Measurements from ENCODE around the gene ITPR3.
"Not testable (repeated sequence)": the region's sequence is repeated elsewhere in the genome, so short reads cannot be mapped to it uniquely, and the experiment has no call there.

Gene ITPR3

DNA sequence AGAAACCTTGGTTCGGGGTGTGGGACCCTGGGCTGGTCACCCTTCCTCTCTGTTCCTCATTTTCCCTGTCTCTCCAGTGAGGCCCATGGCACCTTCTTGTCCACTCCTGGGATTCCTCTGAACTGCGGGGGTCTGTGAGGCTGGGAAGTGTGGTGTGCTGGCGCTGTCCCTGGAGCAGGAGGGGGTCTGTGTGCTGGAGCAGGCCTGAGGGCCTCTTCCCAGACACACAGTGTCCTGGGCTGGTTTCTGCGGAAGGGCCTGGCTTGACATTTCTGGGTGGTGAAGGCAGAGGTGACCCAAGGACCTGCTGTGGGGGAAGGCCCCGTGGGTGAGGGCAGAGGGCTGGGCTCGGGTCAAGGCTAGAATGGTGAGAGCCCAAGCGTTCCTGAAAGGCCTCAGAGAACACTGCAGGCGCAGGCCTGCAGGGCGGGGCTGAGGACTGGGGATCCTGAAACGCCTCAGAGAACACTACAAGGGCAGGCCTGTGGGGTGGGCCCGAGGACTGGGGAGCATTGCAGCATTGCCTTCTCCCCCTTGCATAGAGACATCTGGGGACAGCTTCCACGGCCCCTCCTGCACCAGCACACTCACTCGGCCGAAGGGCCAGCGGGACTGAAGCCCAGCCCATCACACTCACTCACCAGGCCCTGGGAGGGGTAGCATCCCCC, 30.5 kb upstream of the ITPR3 start:
- DNase-seq (ENCODE audit: insufficient read length, low spot score) (no peak), FAIRE-seq (no peak)

DNA sequence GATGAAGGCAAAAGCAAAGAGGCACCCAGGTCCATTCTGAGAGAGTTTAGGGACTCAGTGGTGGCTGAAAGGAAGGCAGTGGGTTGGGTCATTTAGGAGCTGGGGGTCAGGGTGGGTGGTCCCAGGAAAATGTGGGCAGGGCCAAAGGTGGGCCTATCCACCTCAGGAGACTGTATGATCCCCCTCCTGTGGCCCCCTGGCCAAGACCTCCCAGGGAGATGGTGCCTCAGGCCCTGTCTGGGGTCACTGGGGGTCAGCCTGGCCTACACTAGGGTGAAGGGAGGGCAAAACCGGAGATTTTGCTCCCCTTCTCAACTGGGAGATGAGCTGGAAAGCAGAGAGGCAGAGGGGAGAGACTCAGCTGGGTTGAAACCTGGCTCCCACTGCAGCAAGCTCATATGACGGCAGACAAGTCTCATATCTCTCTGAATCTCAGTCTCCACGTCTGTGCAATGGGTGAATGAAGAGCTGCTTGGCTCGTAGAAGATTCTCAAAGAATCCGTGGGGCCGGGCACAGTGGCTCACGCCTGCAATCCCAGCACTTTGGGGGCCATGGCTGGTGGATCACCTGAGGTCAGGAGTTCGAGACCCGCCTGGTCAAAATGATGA, 29.6 kb upstream of the ITPR3 start:
- DNase-seq (ENCODE audit: insufficient read length, low spot score) = no peak
- no peak for FAIRE-seq

DNA sequence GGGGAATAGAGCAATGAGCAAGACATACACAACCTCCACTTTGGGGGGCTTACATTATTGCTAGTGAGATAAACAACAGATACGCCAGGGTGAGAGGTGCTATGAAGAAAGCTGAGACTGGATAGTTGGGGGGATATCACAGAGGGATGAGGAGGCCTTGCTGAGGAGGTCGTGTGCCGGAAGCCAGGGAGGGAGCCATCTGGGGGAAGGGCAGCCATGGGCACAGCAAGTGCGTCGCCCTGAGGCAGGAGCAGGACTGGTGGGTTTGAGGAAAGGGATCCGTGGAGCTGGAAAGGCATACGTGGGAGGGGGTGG, 28.9 kb upstream of the ITPR3 start:
- DNase-seq (ENCODE audit: insufficient read length, low spot score) (no peak), FAIRE-seq (no peak)

DNA sequence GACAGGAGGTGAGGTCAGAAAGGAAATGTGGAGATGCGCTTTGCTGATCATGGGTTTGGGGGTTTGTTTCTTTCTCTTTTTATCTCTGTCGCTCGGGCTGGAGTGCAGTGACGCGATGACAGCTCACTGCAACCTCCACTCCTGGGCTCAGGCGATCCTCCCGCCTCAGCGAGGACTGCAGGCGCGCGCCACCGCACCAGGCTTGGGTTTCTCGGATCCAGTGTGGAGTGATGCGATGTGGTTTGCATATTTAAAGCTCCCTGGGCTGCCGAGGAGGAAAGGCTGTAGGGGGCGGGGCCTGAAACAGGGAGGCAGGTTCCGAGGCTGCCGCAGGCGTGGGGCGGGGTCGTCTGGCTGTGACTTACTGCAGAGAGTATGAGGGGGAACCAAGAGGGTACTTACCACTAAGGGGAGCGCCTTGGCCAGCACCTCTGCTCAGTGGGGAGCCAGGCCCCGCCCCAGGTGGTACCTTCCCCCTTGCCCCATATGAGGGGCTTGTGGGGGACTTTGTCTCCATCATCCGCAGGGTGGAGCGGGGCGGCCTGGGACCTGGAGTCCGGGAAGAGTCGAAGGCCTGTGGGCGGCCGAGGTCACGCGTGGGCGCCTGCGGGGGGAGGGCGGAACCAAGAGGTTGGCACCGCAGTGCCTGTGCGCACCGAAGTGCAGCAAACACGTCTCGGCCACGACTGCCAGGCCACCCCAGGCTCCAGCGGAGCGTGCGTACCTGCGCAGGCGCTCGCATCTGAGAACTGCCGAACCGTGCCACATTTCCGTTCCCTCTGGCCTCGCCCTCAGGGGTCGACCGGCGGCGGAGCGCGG, 28.3 kb upstream of the ITPR3 start:
- no peak for FAIRE-seq
- DNase-seq (ENCODE audit: insufficient read length, low spot score) = no peak

DNA sequence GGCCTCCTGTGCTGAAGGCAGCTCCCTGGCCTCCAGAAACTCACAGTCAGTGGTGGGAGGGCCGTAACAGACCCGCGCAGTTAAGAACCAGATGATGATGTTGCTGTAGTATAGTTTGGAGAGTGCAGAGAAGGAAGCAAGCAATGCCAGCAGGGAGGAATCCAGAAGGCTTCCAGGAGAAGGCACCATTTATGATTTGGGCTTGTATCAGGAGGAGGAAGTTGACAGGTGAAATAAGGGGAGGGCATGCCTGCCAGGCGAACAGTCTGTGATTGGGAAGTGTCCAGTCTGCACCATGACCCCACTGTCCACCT, 27.8 kb upstream of the ITPR3 start:
- DNase-seq (ENCODE audit: insufficient read length, low spot score) (no peak), FAIRE-seq (no peak)

DNA sequence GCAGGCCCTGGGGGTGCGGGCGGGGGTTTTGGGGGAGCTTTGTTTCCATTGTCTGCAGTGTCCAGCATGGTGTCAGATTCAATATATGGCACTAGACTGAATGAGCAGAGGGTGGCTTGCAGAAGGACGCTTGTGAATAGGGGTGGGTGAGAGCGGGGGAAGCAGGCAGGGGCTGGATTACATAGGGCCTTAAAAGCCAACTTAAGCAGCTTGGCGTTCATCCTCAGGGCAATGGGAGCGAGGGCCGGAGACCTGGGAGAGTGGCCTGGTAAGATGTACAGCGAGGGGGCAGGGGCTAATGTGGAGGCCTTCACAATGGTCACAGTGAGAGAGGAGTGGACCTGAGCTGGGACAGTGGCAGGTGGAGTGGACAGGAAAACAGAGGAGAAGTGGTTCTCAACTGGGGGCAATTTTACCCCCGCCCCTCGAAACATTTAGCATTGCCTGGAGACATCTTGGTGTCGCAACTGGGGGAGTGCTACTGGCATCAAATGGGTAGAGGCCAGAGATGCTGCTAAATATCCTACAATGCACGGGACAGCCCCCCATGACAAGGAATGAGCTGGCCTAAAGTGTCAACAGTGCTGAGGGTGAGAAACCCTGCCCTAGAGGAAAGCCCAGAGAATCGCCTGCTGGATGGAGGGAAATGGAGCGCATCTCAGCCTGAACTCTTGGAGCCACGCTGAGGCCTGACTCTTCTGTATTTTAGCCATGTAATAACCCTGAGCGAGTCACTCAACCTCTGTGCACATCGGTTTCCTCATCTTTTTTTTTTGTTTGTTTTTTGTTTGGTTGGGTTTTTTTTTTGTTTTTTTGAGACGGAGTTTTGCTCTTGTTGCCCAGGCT, 25.9 kb upstream of the ITPR3 start:
- DNase-seq (ENCODE audit: insufficient read length, low spot score) (no peak), FAIRE-seq (no peak)

DNA sequence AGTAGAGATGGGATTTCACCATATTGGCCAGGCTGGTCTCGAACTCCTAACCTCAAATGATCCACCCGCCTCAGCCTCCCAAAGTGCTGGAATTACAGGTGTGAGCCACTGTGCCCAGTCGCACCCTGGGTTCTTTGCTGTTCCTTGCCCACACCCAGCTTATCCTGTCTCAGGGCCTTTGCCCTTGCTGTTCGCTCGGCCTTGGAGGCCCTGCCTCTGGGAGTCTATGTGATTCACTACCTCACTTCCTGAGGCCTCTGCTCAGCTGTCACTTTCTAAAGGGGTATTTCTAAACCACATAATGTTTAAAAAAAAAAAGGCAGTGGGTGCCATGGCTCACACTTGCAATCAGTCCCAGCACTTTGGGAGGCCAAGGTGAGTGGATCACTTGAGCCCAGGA, 24.2 kb upstream of the ITPR3 start:
- FAIRE-seq; DNase-seq (ENCODE audit: insufficient read length, low spot score): not testable (repeated sequence)

DNA sequence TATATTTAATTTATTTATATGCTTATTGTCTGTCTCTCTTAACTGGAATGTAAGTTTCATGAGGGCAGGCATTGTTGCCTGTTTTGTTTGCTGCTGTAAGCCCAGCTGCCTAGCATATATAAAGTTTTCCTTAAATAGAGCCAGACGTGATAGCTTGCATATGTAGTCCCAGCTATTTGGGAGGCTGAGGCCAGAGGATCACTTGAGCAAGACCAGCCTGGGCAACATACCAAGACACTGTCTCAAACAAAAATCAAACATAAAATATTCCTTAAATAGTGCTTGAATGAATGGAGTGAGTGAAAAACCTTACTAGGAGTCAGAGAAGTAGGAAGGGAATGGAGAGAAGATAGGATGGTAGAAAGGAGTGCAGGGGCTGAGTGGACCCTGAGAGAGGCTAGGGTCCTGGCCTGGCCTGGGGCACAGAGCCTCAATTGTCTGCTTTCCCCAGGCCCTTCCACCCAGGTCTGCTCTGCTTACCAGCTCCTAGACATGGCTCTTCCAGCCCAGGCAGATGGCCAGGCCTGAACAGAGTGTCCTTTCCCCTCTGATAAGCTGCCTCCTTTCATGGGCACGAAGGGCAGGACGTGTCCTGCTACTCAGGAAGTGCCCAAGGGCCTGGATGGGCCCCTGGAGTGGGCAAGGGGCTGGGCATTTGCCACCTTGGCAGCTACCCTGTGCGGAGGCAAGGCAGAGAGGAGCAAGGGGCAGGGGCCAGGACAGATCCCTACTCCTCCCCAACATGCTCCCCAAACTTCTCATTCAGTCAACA, 23.4 kb upstream of the ITPR3 start:
- no peak for FAIRE-seq
- DNase-seq (ENCODE audit: insufficient read length, low spot score) = no peak

DNA sequence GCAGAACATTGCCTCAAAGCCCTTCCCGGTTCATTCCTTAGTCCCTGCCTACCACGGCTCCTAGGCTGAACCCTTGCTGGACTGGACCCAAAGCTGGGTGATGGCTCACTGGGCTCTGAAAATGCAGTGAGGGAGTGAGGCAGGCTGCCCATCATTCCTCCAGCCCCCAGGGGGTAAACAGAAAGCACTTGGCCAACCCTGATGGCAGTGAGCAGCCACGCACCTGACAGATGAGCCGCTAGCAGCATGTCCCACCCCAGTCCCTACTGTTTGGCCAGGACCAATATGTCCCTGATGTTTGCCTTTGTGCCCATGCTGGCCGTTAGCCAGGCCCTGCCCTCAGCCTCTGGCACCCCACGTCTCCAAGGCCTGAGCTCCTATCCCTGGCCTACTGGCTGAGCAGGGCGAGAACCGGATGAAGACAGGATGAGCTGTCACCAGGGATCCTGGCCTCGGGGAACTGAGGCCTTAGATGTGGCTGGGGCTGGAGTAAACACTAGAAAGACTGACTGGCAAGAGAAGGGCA, 21.6 kb upstream of the ITPR3 start:
- DNase-seq (ENCODE audit: insufficient read length, low spot score) = no peak
- no peak for FAIRE-seq

DNA sequence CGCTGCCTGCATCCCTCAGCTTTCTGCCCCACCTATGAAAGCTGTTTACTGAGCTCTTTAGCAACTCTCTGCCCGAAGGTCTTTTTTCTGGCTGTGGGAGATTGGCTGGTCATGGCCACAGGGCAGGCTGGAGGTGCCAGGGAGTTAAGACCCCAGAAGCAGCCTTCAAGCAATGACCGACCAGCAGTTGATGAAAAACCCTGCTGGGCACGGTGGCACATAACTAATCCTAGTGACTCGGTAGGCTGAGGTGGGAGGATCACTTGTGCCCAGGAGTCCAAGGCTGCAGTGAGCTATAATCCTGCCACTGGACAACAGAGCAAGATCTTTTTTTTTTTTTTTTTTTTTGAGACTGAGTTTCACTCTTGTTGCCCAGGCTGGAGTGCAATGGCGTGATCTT, 20.4 kb upstream of the ITPR3 start:
- FAIRE-seq = no peak
- DNase-seq (ENCODE audit: insufficient read length, low spot score) = no peak

DNA sequence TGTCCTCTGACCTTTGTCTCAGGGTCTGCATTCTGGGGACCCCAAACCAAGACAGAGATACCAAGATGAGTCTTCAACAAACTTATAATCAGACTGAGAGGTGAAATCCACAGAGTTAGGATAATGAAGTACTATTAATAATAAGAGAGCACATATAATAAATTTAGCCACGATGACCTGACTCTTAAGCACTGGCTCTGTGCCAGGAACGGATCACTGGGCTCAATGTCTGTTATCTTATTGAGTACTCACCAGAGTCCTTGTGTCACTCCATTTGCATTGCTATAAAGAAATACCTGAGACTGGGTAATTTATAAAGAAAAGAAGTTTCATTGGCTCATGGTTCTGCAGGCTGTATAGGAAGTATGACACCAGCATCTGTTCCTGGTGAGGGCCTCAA, 18.9 kb upstream of the ITPR3 start:
- no peak for DNase-seq (ENCODE audit: insufficient read length, low spot score)
- FAIRE-seq = no peak

DNA sequence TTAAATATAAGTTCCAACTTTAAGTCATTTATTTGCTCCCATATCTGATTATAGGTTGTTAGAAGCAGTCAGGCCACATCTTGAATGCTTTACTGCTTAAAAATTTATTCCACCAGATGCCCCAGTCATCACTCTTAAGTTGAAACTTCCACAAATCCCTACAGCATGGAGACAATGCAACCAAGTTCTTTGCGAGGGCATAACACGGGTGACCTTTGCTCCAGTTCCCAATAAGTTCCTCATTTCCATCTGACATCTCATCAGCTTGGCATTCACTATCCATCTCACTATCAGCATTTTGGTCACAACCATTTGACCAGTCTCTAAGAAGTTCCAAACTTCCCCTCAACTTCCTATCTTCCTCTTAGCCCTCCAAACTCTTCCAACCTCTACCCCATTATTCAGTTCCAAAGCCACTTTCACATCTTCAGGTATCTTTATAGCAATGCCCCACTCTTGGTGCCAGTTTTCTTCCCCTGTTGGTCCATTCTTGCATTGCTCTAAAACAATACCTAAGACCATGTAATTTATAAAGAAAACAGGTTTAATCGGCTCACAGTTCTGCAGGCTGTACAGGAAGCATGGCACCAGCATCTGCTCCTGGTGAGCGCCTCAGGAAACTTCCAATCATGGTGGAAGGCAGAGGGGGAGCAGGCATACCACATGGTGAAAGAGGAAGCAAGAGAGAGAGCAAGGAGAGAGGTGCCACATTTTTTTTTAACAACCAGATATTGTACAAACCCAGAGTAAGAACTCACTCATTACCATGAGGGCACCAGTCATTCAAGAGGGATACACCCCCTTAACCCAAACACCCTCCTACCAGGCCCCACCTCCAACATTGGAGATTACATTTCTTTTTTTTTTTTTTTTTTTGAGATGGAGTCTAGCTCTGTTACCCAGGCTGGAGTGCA, 15.9 kb upstream of the ITPR3 start:
- FAIRE-seq (no peak), DNase-seq (ENCODE audit: insufficient read length, low spot score) (no peak)

DNA sequence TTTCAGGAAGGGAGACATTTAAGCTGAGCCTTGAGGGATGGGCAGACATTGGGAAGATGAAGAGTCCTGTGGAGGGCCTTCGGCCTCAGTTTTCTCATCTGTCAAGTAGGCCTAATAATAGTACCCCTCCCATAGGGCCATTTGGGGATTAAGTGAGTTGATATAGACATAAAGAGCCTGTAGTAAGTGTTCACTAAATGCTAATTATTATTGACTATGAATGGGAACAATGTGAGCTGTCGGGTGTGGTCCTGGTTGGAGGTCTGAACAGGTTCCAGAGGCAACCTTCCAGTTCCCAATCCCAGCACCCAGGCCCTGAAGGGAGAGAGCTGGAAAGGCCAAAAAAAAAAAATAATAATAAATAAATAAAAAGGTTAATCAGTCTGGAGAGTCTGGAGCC, 14.5 kb upstream of the ITPR3 start:
- no peak for FAIRE-seq
- DNase-seq (ENCODE audit: insufficient read length, low spot score) = no peak

DNA sequence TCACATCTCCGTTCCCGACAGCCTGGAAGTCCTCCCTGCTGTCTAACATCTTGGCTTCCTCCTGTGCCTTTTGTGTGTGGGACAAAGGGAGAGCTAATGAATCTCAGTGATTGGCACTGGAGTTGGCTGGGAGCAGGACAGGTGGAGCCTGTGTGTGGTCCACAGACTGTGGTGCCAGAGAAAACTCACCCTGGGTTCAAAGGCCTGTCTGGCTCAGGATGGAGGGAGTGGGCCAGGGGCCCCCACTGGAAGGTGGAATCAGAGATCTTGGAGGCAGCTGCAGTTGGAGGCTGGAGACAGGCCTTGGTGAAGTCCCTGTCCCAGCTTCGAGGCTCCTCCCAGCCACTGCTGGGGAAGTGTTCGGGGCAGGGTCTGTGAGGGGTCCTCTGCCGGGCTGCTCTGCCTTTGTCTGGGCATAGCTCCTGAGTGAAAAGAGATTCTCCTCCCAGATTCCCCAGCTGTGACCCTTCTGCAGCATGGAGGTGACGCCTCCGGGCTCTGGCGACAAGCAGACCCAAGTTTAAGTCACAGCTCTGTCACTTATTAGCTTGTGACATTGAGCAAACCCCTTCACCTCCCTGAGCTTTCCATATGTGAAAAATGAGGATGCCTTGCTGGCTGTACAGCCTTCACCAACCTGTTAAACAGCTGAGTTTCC, 13.9 kb upstream of the ITPR3 start:
- DNase-seq (ENCODE audit: insufficient read length, low spot score) = no peak
- no peak for FAIRE-seq

DNA sequence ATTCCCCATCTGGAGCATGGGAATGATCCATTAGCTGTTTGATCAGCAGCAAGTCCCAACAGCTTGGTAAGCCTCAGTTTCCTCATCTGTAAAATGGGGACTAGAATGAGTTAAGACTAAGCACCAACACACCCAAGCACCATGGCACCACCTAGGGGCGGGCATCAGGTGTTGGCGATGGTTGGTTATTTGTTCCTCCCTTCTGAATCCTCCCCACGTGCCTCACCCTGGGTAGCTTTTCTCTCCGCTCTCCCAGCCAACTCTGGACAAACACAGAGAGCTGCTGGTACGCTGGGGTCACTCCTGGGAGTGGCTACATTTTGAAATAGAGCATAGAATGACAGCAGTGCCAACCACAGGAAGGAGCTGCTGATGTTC, 13.3 kb upstream of the ITPR3 start:
- DNase-seq (ENCODE audit: insufficient read length, low spot score) = no peak
- FAIRE-seq = no peak

DNA sequence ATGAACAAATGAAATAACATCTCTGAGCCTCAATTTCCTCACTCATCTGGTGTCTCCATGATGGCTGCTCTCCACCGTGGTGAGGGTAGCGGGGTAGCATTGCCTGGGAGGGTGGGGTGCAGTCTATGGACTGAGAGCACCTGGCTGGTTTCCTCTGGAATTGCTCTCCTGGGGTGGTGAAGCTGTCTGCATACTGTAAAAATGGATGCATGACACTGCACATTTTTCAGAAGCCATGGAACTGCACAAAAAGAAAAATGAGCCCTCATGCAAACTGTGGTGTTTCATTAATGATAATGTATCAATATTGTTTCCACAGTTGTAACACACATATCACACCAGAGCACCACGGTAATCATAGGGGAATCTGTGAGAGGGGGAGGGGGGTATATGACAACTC, 12.1 kb upstream of the ITPR3 start:
- DNase-seq (ENCODE audit: insufficient read length, low spot score) (no peak), FAIRE-seq (no peak)

DNA sequence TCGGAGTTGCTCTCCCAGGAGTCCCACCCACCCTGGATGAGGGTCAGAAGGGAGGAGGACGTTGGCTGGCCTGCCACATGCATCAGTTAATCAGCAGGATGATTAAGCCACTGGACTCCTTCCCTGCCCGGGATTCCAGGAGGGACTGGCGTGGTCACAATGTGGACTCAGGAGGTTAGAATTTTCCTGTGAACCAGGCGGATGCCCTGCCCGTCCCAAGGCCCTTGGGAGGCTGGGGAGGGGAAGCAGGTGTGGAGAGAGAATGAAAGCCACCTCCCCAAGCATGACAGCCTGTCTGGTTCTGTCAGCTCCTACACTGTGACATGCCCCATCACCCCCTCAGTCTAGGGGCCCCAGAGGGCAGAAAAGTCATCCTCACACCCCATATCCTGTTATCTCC, 11.6 kb upstream of the ITPR3 start:
- DNase-seq (ENCODE audit: insufficient read length, low spot score) (no peak), FAIRE-seq (no peak)

DNA sequence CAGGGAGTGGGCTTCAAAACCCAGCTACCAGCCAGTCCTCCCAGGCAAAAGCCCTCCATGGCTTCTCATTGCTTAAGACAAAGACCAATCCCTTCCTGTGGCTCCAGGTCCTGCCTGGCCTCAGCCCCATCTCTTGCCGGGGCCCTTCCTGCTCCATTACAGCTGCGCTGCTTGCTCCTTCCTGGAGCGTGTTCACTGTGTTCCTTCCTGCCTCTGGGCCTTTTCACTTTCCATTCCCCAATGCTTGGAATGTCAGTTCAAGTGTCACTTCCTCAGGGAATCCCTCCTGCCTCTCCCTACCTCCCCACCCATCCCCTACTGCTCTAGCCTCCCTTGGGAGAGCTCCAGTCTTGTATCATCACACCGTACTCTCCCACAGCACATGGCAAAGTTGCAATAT, 11.1 kb upstream of the ITPR3 start:
- FAIRE-seq (no peak), DNase-seq (ENCODE audit: insufficient read length, low spot score) (no peak)

Data from HTR-8/SVneo (cell line).